H1 (cell line): ENCODE data around the gene VIT. TPM values are rescaled to one million over a fixed set of nuclear protein-coding genes. Genes with fewer than 3 reads are reported as not detected.

Experiments used
- CTCF ChIA-PET: fragments of 300-600 bp; sonication (Branson Sonifier 250); formaldehyde crosslinking; loops from one replicate; lab custom pipeline; 2021; ENCODE audit not compliant: partially characterized antibody; lab: Charles Lee
- POLR2A ChIA-PET: fragments of 300-600 bp; sonication (Branson Sonifier 250); formaldehyde crosslinking; loops from one replicate; lab custom pipeline; 2021; ENCODE audit warnings: inconsistent platforms; ENCODE audit not compliant: partially characterized antibody; lab: Charles Lee
- DNase-seq, 2 experiments: peaks; one replicate each; pipeline versions ENCODE4 v3.0.0 to v3.0.0-alpha.2; 2010 to 2022; ENCODE audit warnings: low spot score in 2 of 2, low read depth in 1 of 2, mixed read lengths in 1 of 2
- FAIRE-seq: peaks from 2 replicates; lab custom pipeline; 2011; peaks lifted over from hg19 to GRCh38; lab: Jason Lieb, UNC
- H2AFZ ChIP-seq: 2 replicates; pipeline ENCODE4 v1.8.1; 2012; ENCODE audit warnings: low read length, inconsistent platforms
- H2AK5ac ChIP-seq: 2 replicates; pipeline ENCODE4 v1.6.1; 2013; ENCODE audit warnings: low read depth, low read length
- H2BK120ac ChIP-seq: replicated peaks from 2 replicates; pipeline ENCODE3; 2013; ENCODE audit warnings: low read depth, low read length, inconsistent platforms
- H2BK12ac ChIP-seq: 2 replicates; pipeline ENCODE4 v1.6.1; 2013; ENCODE audit warnings: low read depth, low read length
- H2BK15ac ChIP-seq: 2 replicates; pipeline ENCODE4 v1.6.1; 2013; ENCODE audit warnings: low read length
- H2BK20ac ChIP-seq: 2 replicates; pipeline ENCODE4 v1.6.1; 2013; ENCODE audit warnings: low read length
- H2BK5ac ChIP-seq: 2 replicates; pipeline ENCODE4 v1.6.1; 2013; ENCODE audit warnings: low read depth, low read length
- H3K14ac ChIP-seq: 2 replicates; pipeline ENCODE4 v1.6.1; 2013; ENCODE audit warnings: inconsistent platforms; ENCODE audit not compliant: insufficient read length
- H3K18ac ChIP-seq: 2 replicates; pipeline ENCODE4 v1.6.1; 2013; ENCODE audit warnings: low read length; ENCODE audit errors: extremely low read depth
- H3K23ac ChIP-seq: 2 replicates; pipeline ENCODE4 v1.6.1; 2013; ENCODE audit warnings: inconsistent platforms; ENCODE audit not compliant: insufficient read length
- H3K23me2 ChIP-seq: 2 replicates; pipeline ENCODE4 v1.6.1; 2013; ENCODE audit warnings: low read depth, low read length
- H3K27ac ChIP-seq: 2 replicates; pipeline ENCODE4 v1.6.1; 2011; ENCODE audit warnings: low read depth, low read length, inconsistent platforms
- H3K27me3 ChIP-seq, 4 experiments: replicated peaks in 1 of 4; 1 replicate in 1 of 4; 2 replicates in 3 of 4; pipeline versions ENCODE4 v1.6.1 to v1.8.1; 2011 to 2013; ENCODE audit warnings: low read length in 3 of 4, mild to moderate bottlenecking in 3 of 4, inconsistent platforms in 2 of 4, mixed read lengths in 2 of 4, moderate library complexity in 1 of 4; ENCODE audit not compliant: control insufficient read depth in 3 of 4, insufficient read depth in 3 of 4; ENCODE audit errors: extremely low read depth in 1 of 4
- H3K36me3 ChIP-seq, 4 experiments: 2 replicates each; pipeline versions ENCODE4 v1.6.1 to v1.8.1; 2011 to 2013; ENCODE audit warnings: mild to moderate bottlenecking in 4 of 4, low read length in 3 of 4, moderate library complexity in 2 of 4, control low read depth in 1 of 4, inconsistent platforms in 1 of 4; ENCODE audit not compliant: insufficient read depth in 4 of 4, control insufficient read depth in 2 of 4
- H3K4ac ChIP-seq: replicated peaks from 2 replicates; pipeline ENCODE3; 2013; ENCODE audit warnings: low read length, low read depth, mixed read lengths, inconsistent platforms; ENCODE audit not compliant: insufficient read length
- H3K4me1 ChIP-seq, 4 experiments: replicated peaks in 1 of 4; 1 replicate in 1 of 4; 2 replicates in 3 of 4; pipeline versions ENCODE4 v1.6.1 to v1.8.1; 2011 to 2013; ENCODE audit warnings: low read length in 3 of 4, inconsistent platforms in 2 of 4, mixed read lengths in 1 of 4; ENCODE audit not compliant: insufficient read depth in 4 of 4, control insufficient read depth in 3 of 4
- H3K4me2 ChIP-seq, 2 experiments: 2 replicates each; pipeline versions ENCODE4 v1.6.1 to v1.8.1; 2011 to 2013; ENCODE audit warnings: low read depth in 2 of 2, low read length in 2 of 2, control low read depth in 1 of 2, inconsistent platforms in 1 of 2, mild to moderate bottlenecking in 1 of 2; ENCODE audit not compliant: insufficient read depth in 1 of 2
- H3K4me3 ChIP-seq, 4 experiments: fragments of 200-600, 300-600 bp in 1 of 4; sonication (generic), shearing (Covaris generic), sonication (Bioruptor Twin) in 1 of 4; 2 replicates each; pipeline versions ENCODE4 v1.5.1 to v1.8.1; 2011 to 2016; ENCODE audit warnings: low read length in 4 of 4, low read depth in 3 of 4, control low read depth in 2 of 4, inconsistent platforms in 2 of 4, mild to moderate bottlenecking in 2 of 4, mixed read lengths in 1 of 4, moderate library complexity in 1 of 4; ENCODE audit not compliant: insufficient read depth in 2 of 4; ENCODE audit errors: extremely low read depth in 1 of 4
- H3K56ac ChIP-seq: replicated peaks from 2 replicates; pipeline ENCODE3; 2013; ENCODE audit warnings: low read depth, mild to moderate bottlenecking, mixed read lengths, low read length, inconsistent platforms; ENCODE audit not compliant: insufficient read length
- H3K79me1 ChIP-seq: 2 replicates; pipeline ENCODE4 v1.6.1; 2013; ENCODE audit warnings: low read depth, low read length, control low read depth
- H3K79me2 ChIP-seq, 2 experiments: 2 replicates each; pipeline versions ENCODE4 v1.6.1 to v1.8.1; 2012 to 2013; ENCODE audit warnings: low read length in 2 of 2, mild to moderate bottlenecking in 2 of 2, inconsistent platforms in 1 of 2; ENCODE audit not compliant: insufficient read depth in 2 of 2, control insufficient read depth in 1 of 2
- H3K9ac ChIP-seq, 4 experiments: replicated peaks in 1 of 4; 1 replicate in 1 of 4; 2 replicates in 3 of 4; pipeline versions ENCODE4 v1.6.1 to v1.8.1; 2011 to 2013; ENCODE audit warnings: low read depth in 3 of 4, low read length in 3 of 4, control low read depth in 2 of 4, mild to moderate bottlenecking in 2 of 4, moderate library complexity in 2 of 4, inconsistent platforms in 1 of 4; ENCODE audit errors: extremely low read depth in 1 of 4
- H3K9me3 ChIP-seq, 2 experiments: 2 replicates each; pipeline versions ENCODE4 v1.6.1 to v1.8.1; 2012 to 2013; ENCODE audit warnings: mild to moderate bottlenecking in 2 of 2, moderate library complexity in 2 of 2, control low read depth in 1 of 2, inconsistent platforms in 1 of 2, low read depth in 1 of 2, low read length in 1 of 2, mixed read lengths in 1 of 2; ENCODE audit not compliant: insufficient read depth in 2 of 2
- H4K20me1 ChIP-seq, 2 experiments: replicated peaks in 1 of 2; 2 replicates each; pipeline versions ENCODE3 to v1.8.1; 2011 to 2013; ENCODE audit warnings: inconsistent platforms in 2 of 2, low read length in 2 of 2, mild to moderate bottlenecking in 1 of 2; ENCODE audit not compliant: insufficient read depth in 2 of 2, control insufficient read depth in 1 of 2
- H4K5ac ChIP-seq: 2 replicates; pipeline ENCODE4 v1.6.1; 2013; ENCODE audit warnings: low read length, low read depth, mixed read lengths, inconsistent platforms; ENCODE audit not compliant: insufficient read length
- H4K8ac ChIP-seq: 2 replicates; pipeline ENCODE4 v1.8.0; 2013; ENCODE audit warnings: mild to moderate bottlenecking, moderate library complexity, low read length, inconsistent platforms; ENCODE audit not compliant: insufficient read depth; ENCODE audit errors: extremely low read depth
- H4K91ac ChIP-seq: replicated peaks from 2 replicates; pipeline ENCODE3; 2013; ENCODE audit warnings: low read length, mixed read lengths, inconsistent platforms; ENCODE audit not compliant: insufficient read length
- SIRT6 ChIP-seq: IDR thresholded peaks from one replicate; pipeline ENCODE4 v1.7.1; 2012; ENCODE audit warnings: low read length, inconsistent platforms
- WGBS, 2 experiments: shearing (Covaris generic) in 1 of 2; methylation state at CpG; one replicate each; pipeline versions ENCODE4 v1.1.6 to v1.1.7; 2013 to 2015; ENCODE audit warnings: low lambda C conversion rate in 2 of 2, mixed read lengths in 2 of 2, inconsistent platforms in 1 of 2, low coverage in 1 of 2, missing lambda C conversion rate in 1 of 2; ENCODE audit not compliant: insufficient replicate concordance in 2 of 2, insufficient coverage in 1 of 2, insufficient read length in 1 of 2; ENCODE audit errors: extremely low coverage in 1 of 2, missing lambda C conversion rate in 1 of 2; 5-methylcytosine and 5-hydroxymethylcytosine counted together
- polyA plus RNA-seq, 7 experiments: library from polyadenylated mRNA; depleted of rRNA in 3 of 7; stranded (reverse) in 5 of 7; unstranded in 2 of 7; fragments of >200 nt in 5 of 7; fragments of 200-250 nt in 2 of 7; gene quantifications; 1 replicate in 5 of 7; 2 replicates in 1 of 7; 4 replicates in 1 of 7; pipeline versions ENCODE4 v1.2.1 to v1.2.3, GENCODE V29; 2011 to 2013; ENCODE audit warnings: missing spikeins in 2 of 7, mixed read lengths in 2 of 7
- total RNA-seq: library from RNA; stranded (reverse); fragmentation: NEBNext Ultra II Directional; extraction: Animal tissue kit (Norgen Biotek cat#: 25700); gene quantifications from 2 replicates; pipeline ENCODE4 v1.2.1, GENCODE V29; 2021

Gene VIT
- total and polyA plus RNA-seq, 2 of the 8 experiments (the other 6 are each of a cell fraction or from before 2014, with no cell fraction given), result 0.03 TPM; not detected in 1

DNA sequence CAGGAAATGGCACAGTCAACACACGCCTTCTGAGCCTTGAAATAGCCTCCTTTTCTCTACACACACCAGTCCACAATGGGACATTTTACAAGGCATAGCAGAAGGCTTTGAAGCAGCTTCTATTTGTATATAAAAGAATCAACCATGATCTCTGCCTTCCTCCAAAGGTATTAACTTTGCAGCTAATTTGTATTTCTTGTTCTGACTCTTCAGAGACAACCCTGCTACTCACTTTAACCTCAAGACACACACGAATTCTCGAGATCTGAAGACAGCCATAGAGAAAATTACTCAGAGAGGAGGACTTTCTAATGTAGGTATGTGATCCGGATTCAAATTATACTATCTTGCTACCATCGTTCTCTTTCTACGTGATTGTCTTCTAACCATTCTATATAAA, 104.6 kb downstream of the VIT start:
- POLR2A ChIA-PET, result interaction anchor here (1.3 kb wide), 1 partner anchor 9 kb away, joined by 3 read pairs; no protein-coding TSS in a partner anchor
- CTCF ChIA-PET, result interaction anchor here (1.5 to 3.7 kb wide), 3 partner anchors 9 to 30 kb away, joined by 4 to 16 read pairs (median 15); no protein-coding TSS in a partner anchor
- Histone ChIP-seq H3K36me3 (no peaks in the 10 kb centered on the region), H3K23me2 (no peaks in the 10 kb centered on the region; the same call in 1 of the 2 replicates), H3K4me3 (no peak overlapping the region), H3K4me2 (no peak overlapping the region), H3K14ac (no peak overlapping the region), H4K8ac (no peak overlapping the region), H3K27me3 (no peaks in the 10 kb centered on the region), H2BK5ac (no peak overlapping the region), H2BK15ac (no peak overlapping the region), H2AK5ac (no peak overlapping the region), H2BK120ac (no peak overlapping the region), H3K79me2 (no peaks in the 10 kb centered on the region), H4K91ac (no peak overlapping the region), H3K18ac (no peak overlapping the region), H3K4ac (no peak overlapping the region), H2BK20ac (no peak overlapping the region), H3K9me3 (no peaks in the 10 kb centered on the region; a peak in 1 of 4 replicates), H2BK12ac (no peak overlapping the region), H3K4me1 (peaks cover 0 to 4% (median 1%) of the 10 kb centered on the region in 4 experiments; a peak in 2 of 7 replicates), H3K79me1 (no peaks in the 10 kb centered on the region), H3K27ac (no peak overlapping the region), H3K9ac (no peak overlapping the region), H3K23ac (no peak overlapping the region), H4K5ac (no peak overlapping the region), H2AFZ (no peak overlapping the region), H3K56ac (no peak overlapping the region), H4K20me1 (no peaks in the 10 kb centered on the region)
- DNase-seq (no peak), FAIRE-seq (no peak)
- TF ChIP-seq SIRT6, result no peak
- 76% methylated on average over 6 of the region's 6 CpGs; no CpG with 5 or more reads in 1 of the 2 experiments for WGBS, 2 experiments
